HepG2 (cell line): ENCODE measurements around the gene C1QC. TPM values are rescaled to one million over a fixed set of nuclear protein-coding genes. Genes with fewer than 3 reads are reported as not detected.

Experiments used
- AKAP8 ChIP-seq: sonication (generic); formaldehyde crosslinking; IDR thresholded peaks from 2 replicates; pipeline ENCODE4 v1.5.1; 2020; ENCODE audit warnings: mild to moderate bottlenecking, missing genetic modification reagents
- CSRNP2 ChIP-seq: sonication (generic); formaldehyde crosslinking; conservative IDR thresholded peaks from 2 replicates; pipeline ENCODE4 v1.8.0; 2022; ENCODE audit warnings: low read depth, missing genetic modification reagents
- ISL2 ChIP-seq: sonication (generic); formaldehyde crosslinking; IDR thresholded peaks from 2 replicates; pipeline ENCODE4 v1.5.0; 2020; ENCODE audit warnings: missing genetic modification reagents
- SALL2 ChIP-seq: sonication (generic); formaldehyde crosslinking; IDR thresholded peaks from 2 replicates; pipeline ENCODE4 v1.8.1; 2023; ENCODE audit warnings: mild to moderate bottlenecking, missing genetic modification reagents, inconsistent platforms
- SATB2 ChIP-seq: sonication (generic); formaldehyde crosslinking; IDR thresholded peaks from 2 replicates; pipeline ENCODE4 v1.5.0; 2020; ENCODE audit warnings: missing genetic modification reagents
- SMARCC2 ChIP-seq: fragments of 450-650 bp; IDR thresholded peaks from 2 replicates; pipeline ENCODE4 v1.6.1; 2017; ENCODE audit warnings: antibody characterized with exemption, mild to moderate bottlenecking
- XBP1 ChIP-seq: sonication (generic); formaldehyde crosslinking; IDR thresholded peaks from 2 replicates; pipeline ENCODE4 v1.5.0; 2020; ENCODE audit warnings: missing genetic modification reagents
- YY1 ChIP-seq: IDR thresholded peaks from 2 replicates; pipeline ENCODE4 v1.6.1; 2011; ENCODE audit warnings: low read length, low read depth, moderate library complexity, mild to moderate bottlenecking; ENCODE audit not compliant: insufficient read depth, insufficient replicate concordance
- ZBTB49 ChIP-seq: sonication (generic); formaldehyde crosslinking; IDR thresholded peaks from 2 replicates; pipeline ENCODE4 v1.4.0; 2020; ENCODE audit warnings: missing genetic modification reagents, borderline replicate concordance
- ZKSCAN1 ChIP-seq: fragments of 150-350 bp; IDR thresholded peaks from 2 replicates; pipeline ENCODE4 v1.6.1; 2014; ENCODE audit warnings: low read length
- ZNF569 ChIP-seq: sonication (generic); formaldehyde crosslinking; IDR thresholded peaks from 2 replicates; pipeline ENCODE4 v1.5.0; 2020; ENCODE audit warnings: mild to moderate bottlenecking, missing genetic modification reagents, moderate library complexity, borderline replicate concordance
- ZNF572 ChIP-seq: sonication (generic); formaldehyde crosslinking; IDR thresholded peaks from 2 replicates; pipeline ENCODE4 v1.5.1; 2020; ENCODE audit warnings: mild to moderate bottlenecking, missing genetic modification reagents
- ZNF580 ChIP-seq: IDR thresholded peaks from 2 replicates; pipeline ENCODE4 v1.6.1; 2016; ENCODE audit warnings: low read depth, borderline replicate concordance
- ZNF597 ChIP-seq: sonication (generic); formaldehyde crosslinking; IDR thresholded peaks from 2 replicates; pipeline ENCODE4 v1.5.0; 2020; ENCODE audit warnings: missing genetic modification reagents
- ZNF770 ChIP-seq: sonication (generic); formaldehyde crosslinking; IDR thresholded peaks from 2 replicates; pipeline ENCODE4 v1.5.0; 2020; ENCODE audit warnings: mild to moderate bottlenecking, missing genetic modification reagents
- polyA plus RNA-seq, 8 experiments: library from polyadenylated mRNA; depleted of rRNA in 3 of 8; stranded (reverse) in 7 of 8; unstranded in 1 of 8; fragments of >200 nt; fragmentation: Illumina TruSeq in 4 of 8; extraction: Trizol in 4 of 8; gene quantifications; 2 replicates each; pipeline versions ENCODE4 v1.2.1 to v1.2.3, GENCODE V29; 2011 to 2016; ENCODE audit warnings: low read depth in 4 of 8, missing spikeins in 1 of 8, mixed read lengths in 1 of 8; ENCODE audit not compliant: insufficient read depth in 1 of 8
- total RNA-seq, 5 experiments: library from RNA; depleted of rRNA; stranded (reverse); fragments of >200 nt; fragmentation: Illumina TruSeq; extraction: Trizol; gene quantifications; 2 replicates each; pipeline ENCODE4 v1.2.3, GENCODE V29; 2016; ENCODE audit warnings: low read depth in 1 of 5
- TF ChIP-seq, protein P1 (sequence below): sonication (generic); formaldehyde crosslinking; IDR thresholded peaks from 2 replicates; pipeline ENCODE4 v1.4.0; 2020; ENCODE audit warnings: low read depth, mild to moderate bottlenecking, missing genetic modification reagents
- TF ChIP-seq, protein P2 (sequence below): IDR thresholded peaks from 2 replicates; pipeline ENCODE4 v1.6.1; 2016

The C1QC gene
- total and polyA plus RNA-seq, 2 of the 13 experiments (the other 11 are each of a cell fraction or from before 2014, with no cell fraction given), result not detected

DNA sequence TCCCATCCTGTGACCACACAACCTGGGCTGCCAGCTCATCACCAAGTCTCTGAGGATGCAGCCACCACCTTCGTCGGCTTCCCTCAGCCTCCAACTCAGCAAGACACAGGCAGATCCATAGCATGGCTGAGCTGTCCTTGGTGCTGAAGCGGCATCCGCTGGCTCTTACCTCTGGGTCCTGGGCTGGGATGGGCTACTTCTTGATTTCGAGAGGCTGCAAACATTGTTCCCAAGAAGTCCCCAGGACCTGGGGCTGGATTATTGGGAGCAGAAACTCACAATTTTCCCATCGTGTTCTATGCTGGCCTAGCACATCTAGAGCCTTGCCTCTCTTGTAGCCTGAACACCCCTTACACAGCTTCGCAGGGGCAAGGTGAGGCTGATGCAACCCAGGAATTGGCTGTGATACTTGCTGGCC lies 31.9 kb upstream of the C1QC start (continued):
- TF ChIP-seq ZBTB49 (CRISPR knock-in tag) (0 out of 2 replicates have a peak, but pooled peaks have one; percentile 72), ISL2 (CRISPR knock-in tag) (no peak), YY1 (no peak), ZNF569 (CRISPR knock-in tag) (no peak), XBP1 (CRISPR knock-in tag) (no peak), ZNF572 (CRISPR knock-in tag) (no peak), SATB2 (CRISPR knock-in tag) (peak; percentile 83; the same call in 1 of the 2 replicates), ZKSCAN1 (no peak), AKAP8 (no peak), CSRNP2 (no peak), ZNF770 (CRISPR knock-in tag) (no peak), SMARCC2 (no peak), ZNF597 (CRISPR knock-in tag) (no peak), SALL2 (CRISPR knock-in tag) (peak; percentile 24; the same call in 1 of the 2 replicates), ZNF580 (CRISPR knock-in tag) (no peak)
- TF ChIP-seq, protein P1, sequence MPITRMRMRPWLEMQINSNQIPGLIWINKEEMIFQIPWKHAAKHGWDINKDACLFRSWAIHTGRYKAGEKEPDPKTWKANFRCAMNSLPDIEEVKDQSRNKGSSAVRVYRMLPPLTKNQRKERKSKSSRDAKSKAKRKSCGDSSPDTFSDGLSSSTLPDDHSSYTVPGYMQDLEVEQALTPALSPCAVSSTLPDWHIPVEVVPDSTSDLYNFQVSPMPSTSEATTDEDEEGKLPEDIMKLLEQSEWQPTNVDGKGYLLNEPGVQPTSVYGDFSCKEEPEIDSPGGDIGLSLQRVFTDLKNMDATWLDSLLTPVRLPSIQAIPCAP (CRISPR knock-in tag), result no peak
- TF ChIP-seq, protein P2, sequence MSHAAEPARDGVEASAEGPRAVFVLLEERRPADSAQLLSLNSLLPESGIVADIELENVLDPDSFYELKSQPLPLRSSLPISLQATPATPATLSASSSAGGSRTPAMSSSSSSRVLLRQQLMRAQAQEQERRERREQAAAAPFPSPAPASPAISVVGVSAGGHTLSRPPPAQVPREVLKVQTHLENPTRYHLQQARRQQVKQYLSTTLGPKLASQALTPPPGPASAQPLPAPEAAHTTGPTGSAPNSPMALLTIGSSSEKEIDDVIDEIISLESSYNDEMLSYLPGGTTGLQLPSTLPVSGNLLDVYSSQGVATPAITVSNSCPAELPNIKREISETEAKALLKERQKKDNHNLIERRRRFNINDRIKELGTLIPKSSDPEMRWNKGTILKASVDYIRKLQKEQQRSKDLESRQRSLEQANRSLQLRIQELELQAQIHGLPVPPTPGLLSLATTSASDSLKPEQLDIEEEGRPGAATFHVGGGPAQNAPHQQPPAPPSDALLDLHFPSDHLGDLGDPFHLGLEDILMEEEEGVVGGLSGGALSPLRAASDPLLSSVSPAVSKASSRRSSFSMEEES, result peak; percentile 66; the same call in 1 of the 2 replicates
